ENCODE results near the gene AHNAK2. TPM values are rescaled to one million over a fixed set of nuclear protein-coding genes. Genes with fewer than 3 reads are reported as not detected.

AHNAK2 gene
- total and polyA plus RNA-seq, 2 experiments from 2014 or later = 1.8 to 4.6 TPM

GRCh38 chr14:104929268-104930230, 48.6 kb downstream of the AHNAK2 start:
- no peaks in the 10 kb centered on the region for H3K9me3 ChIP-seq (ENCODE audit: low read depth)
- no peak overlapping the region for H3K4me3 ChIP-seq
- no peaks in the 10 kb centered on the region for H3K79me2 ChIP-seq
- H3K9me2 ChIP-seq (replicated peaks; ENCODE audit: insufficient read depth) = no peaks in the 10 kb centered on the region
- TF ChIP-seq EZH2 (IDR thresholded peaks at IDR 0.05; ENCODE audit: borderline replicate concordance) = no peak
- TF ChIP-seq CTCF (IDR thresholded peaks at IDR 0.05; ENCODE audit: poor library complexity) = no peak
- TF ChIP-seq EZH2phosphoT487 (IDR thresholded peaks at IDR 0.05; ENCODE audit: low read depth, severe bottlenecking, unreplicated experiment) = no peak
- H3K4me1 ChIP-seq (ENCODE audit: insufficient read depth) = peaks cover 10% of the 10 kb centered on the region
- no peaks in the 10 kb centered on the region for H3K36me3 ChIP-seq (replicated peaks; ENCODE audit: insufficient read depth, low read depth)
- no peak for DNase-seq (ENCODE audit: low spot score)
- H2AFZ ChIP-seq = no peak overlapping the region
- H3K4me2 ChIP-seq = no peak overlapping the region
- 90% methylated on average over 15 of the region's 15 CpGs for WGBS (ENCODE audit: low lambda C conversion rate, missing lambda C conversion rate)
- H3K27ac ChIP-seq = no peak overlapping the region
- H4K20me1 ChIP-seq (ENCODE audit: insufficient read depth, poor library complexity, severe bottlenecking) = no peaks in the 10 kb centered on the region
- peaks cover 31% of the 10 kb centered on the region for H3K27me3 ChIP-seq

- no peaks in the 10 kb centered on the region for H3K9me2 ChIP-seq (replicated peaks; ENCODE audit: insufficient read depth)
- no peak overlapping the region for H2AFZ ChIP-seq
- TF ChIP-seq EZH2 (IDR thresholded peaks at IDR 0.05; ENCODE audit: borderline replicate concordance) = no peak
- TF ChIP-seq CTCF (IDR thresholded peaks at IDR 0.05; ENCODE audit: poor library complexity) = no peak
- TF ChIP-seq EZH2phosphoT487 (IDR thresholded peaks at IDR 0.05; ENCODE audit: low read depth, severe bottlenecking, unreplicated experiment) = no peak
- no peaks in the 10 kb centered on the region for H3K79me2 ChIP-seq
- no peak overlapping the region for H3K4me2 ChIP-seq
- H3K4me3 ChIP-seq = no peak overlapping the region
- peaks cover 25% of the 10 kb centered on the region for H3K27me3 ChIP-seq
- 93% methylated on average over 17 of the region's 17 CpGs for WGBS (ENCODE audit: low lambda C conversion rate, missing lambda C conversion rate)
- DNase-seq (ENCODE audit: low spot score) = no peak
- H3K9me3 ChIP-seq (ENCODE audit: low read depth) = no peaks in the 10 kb centered on the region
- peaks cover 10% of the 10 kb centered on the region for H3K4me1 ChIP-seq (ENCODE audit: insufficient read depth)
- no peak overlapping the region for H3K27ac ChIP-seq
- no peaks in the 10 kb centered on the region for H4K20me1 ChIP-seq (ENCODE audit: insufficient read depth, poor library complexity, severe bottlenecking)
- H3K36me3 ChIP-seq (replicated peaks; ENCODE audit: insufficient read depth, low read depth) = no peaks in the 10 kb centered on the region
Measured at GRCh38 chr14:104928391-104929133, 49.6 kb downstream of the AHNAK2 start.

DNA sequence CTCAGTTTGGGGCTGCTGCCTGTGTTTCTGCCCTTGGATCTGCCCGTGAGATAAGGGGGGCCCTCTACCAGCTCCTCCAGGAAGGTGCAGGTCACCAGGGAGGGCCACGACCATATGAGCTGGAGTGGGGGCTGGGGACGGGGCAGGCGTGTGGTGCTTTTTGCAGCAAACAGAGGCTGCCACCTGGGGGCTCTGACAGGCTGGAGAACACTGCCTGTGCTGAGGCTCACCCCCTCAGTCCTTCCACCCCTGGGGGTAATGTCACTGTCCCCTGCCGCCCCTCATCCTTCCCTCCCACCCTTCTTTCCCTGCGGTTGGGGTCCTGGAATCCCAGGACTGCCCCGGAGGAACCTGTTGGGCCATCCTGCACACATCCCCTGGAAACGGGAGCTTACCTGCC, 50.3 kb downstream of the AHNAK2 start:
- peaks cover 7% of the 10 kb centered on the region for H3K4me1 ChIP-seq (ENCODE audit: insufficient read depth)
- no peaks in the 10 kb centered on the region for H3K79me2 ChIP-seq
- H3K36me3 ChIP-seq (replicated peaks; ENCODE audit: insufficient read depth, low read depth) = no peaks in the 10 kb centered on the region
- DNase-seq (ENCODE audit: low spot score) = no peak
- H3K9me3 ChIP-seq (ENCODE audit: low read depth) = no peaks in the 10 kb centered on the region
- H4K20me1 ChIP-seq (ENCODE audit: insufficient read depth, poor library complexity, severe bottlenecking) = no peaks in the 10 kb centered on the region
- TF ChIP-seq CTCF (IDR thresholded peaks at IDR 0.05; ENCODE audit: poor library complexity) (no peak), EZH2phosphoT487 (IDR thresholded peaks at IDR 0.05; ENCODE audit: low read depth, severe bottlenecking, unreplicated experiment) (no peak), EZH2 (IDR thresholded peaks at IDR 0.05; ENCODE audit: borderline replicate concordance) (no peak)
- H3K27me3 ChIP-seq = peaks cover 22% of the 10 kb centered on the region
- no peaks in the 10 kb centered on the region for H3K9me2 ChIP-seq (replicated peaks; ENCODE audit: insufficient read depth)
- H3K27ac ChIP-seq = no peak overlapping the region
- no peak overlapping the region for H2AFZ ChIP-seq
- H3K4me2 ChIP-seq = no peak overlapping the region
- H3K4me3 ChIP-seq = no peak overlapping the region
- 73% methylated on average over 7 of the region's 8 CpGs for WGBS (ENCODE audit: low lambda C conversion rate, missing lambda C conversion rate)

All from hepatocyte (in vitro differentiated cells).